ENCODE results near the gene CANT1.

The CANT1 gene

DNA sequence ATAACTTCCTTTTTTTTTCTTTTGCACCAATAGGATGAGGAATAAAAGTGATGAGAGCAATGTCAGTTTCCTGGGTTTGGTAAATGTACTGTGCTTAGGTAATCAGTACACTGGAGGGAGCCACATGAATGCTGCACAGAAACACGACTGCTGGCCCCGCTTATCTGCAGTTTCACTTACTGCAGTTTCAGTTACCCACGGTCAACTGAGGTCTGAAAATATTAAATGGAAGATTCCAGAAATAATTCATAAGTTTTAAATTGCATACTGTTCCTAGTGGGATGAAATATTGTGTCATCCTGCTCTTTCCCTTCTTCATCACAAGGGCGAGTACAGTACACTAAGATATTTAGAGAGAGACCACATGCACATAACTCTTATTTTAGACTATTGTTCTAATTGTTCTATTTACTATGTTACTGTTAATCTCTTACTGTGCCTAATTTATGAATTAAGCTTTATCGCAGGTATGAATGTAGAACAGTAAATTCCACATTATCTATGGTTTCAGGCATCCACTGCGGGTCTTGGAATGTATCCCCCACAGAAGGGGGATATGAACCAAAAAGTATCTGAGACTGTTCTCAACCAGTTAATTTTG lies 23.4 kb downstream of the CANT1 start:
- Histone ChIP-seq H3K9me3 (ENCODE audit: low read length) (no peaks in the 10 kb centered on the region), H3K27me3 (ENCODE audit: control insufficient read depth in 1 of 2, insufficient read depth in 2 of 2, low read length in 2 of 2) (no peaks in the 10 kb centered on the region), H3K9ac (ENCODE audit: low read length) (no peak overlapping the region), H3K36me3 (ENCODE audit: insufficient read depth, low read length) (peaks cover 6% of the 10 kb centered on the region), H3K27ac (ENCODE audit: low read depth, low read length) (peak overlapping the region; percentile 42), H3K4me3 (ENCODE audit: low read depth in 1 of 2, low read length in 2 of 2) (peak overlapping the region in 1 of 2 donors; percentile 47), H3K4me1 (ENCODE audit: insufficient read depth, low read length) (no peaks in the 10 kb centered on the region)

DNA sequence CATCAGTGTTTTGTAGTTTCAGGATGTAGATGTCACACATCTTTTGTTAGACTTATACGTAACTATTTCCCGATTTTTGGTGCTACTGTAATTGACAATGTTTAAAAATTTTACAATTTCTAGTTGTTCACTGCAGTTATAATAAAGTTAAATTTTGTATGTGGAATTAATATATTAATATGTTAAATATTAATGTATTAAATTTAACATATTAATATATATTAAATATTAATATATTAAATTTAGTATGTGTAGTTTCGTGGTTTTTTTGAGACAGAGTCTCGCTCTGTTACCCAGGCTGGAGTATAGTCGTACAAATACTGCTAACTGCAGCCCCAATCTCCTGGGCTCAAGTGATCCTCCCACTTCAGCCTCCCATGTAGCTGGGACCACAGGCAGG lies 24.2 kb downstream of the CANT1 start:
- Histone ChIP-seq H3K36me3 (ENCODE audit: insufficient read depth, low read length) (peaks cover under 1% of the 10 kb centered on the region), H3K9ac (ENCODE audit: low read length) (no peak overlapping the region), H3K27me3 (ENCODE audit: control insufficient read depth in 1 of 2, insufficient read depth in 2 of 2, low read length in 2 of 2) (no peaks in the 10 kb centered on the region), H3K9me3 (ENCODE audit: low read length) (no peaks in the 10 kb centered on the region), H3K27ac (ENCODE audit: low read depth, low read length) (no peak overlapping the region), H3K4me3 (ENCODE audit: low read depth in 1 of 2, low read length in 2 of 2) (no peak overlapping the region), H3K4me1 (ENCODE audit: insufficient read depth, low read length) (peaks cover under 1% of the 10 kb centered on the region)

- H3K27ac ChIP-seq (ENCODE audit: low read depth, low read length), result no peak overlapping the region
- H3K4me1 ChIP-seq (ENCODE audit: insufficient read depth, low read length), result peaks cover 39% of the 10 kb centered on the region
- no peaks in the 10 kb centered on the region for H3K36me3 ChIP-seq (ENCODE audit: insufficient read depth, low read length)
- no peaks in the 10 kb centered on the region for H3K9me3 ChIP-seq (ENCODE audit: low read length)
- no peak overlapping the region for H3K9ac ChIP-seq (ENCODE audit: low read length)
- no peaks in the 10 kb centered on the region for H3K27me3 ChIP-seq (ENCODE audit: control insufficient read depth in 1 of 2, insufficient read depth in 2 of 2, low read length in 2 of 2)
- H3K4me3 ChIP-seq (ENCODE audit: low read depth in 1 of 2, low read length in 2 of 2), result no peak overlapping the region
Observed at GRCh38 chr17:78981010-78981888, 28.3 kb downstream of the CANT1 start.

DNA sequence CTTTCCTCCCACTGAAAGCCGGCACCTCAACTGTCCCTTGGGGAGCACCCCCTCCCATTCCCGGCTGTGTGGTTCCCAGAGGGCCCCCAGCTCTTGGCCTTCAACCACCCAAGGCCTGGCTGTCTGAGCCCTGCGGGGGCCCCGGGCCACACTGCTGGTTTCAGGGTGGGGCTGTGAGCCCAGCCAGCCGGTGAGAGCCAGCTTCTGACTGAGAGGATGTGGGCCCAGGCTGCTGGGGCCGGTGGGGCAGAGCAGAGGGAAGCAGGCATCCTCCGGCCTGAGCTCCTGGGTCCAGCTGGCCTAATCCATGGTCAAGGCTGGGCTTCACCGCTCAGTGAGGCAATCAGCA lies 29.0 kb downstream of the CANT1 start:
- Histone ChIP-seq H3K9me3 (ENCODE audit: low read length) (no peaks in the 10 kb centered on the region), H3K27me3 (ENCODE audit: control insufficient read depth in 1 of 2, insufficient read depth in 2 of 2, low read length in 2 of 2) (no peaks in the 10 kb centered on the region), H3K4me3 (ENCODE audit: low read depth in 1 of 2, low read length in 2 of 2) (no peak overlapping the region), H3K4me1 (ENCODE audit: insufficient read depth, low read length) (peaks cover 44% of the 10 kb centered on the region), H3K9ac (ENCODE audit: low read length) (no peak overlapping the region), H3K36me3 (ENCODE audit: insufficient read depth, low read length) (no peaks in the 10 kb centered on the region), H3K27ac (ENCODE audit: low read depth, low read length) (peak overlapping the region; percentile 48)

GRCh38 chr17:78979780-78980623 lies 29.6 kb downstream of the CANT1 start, which contains the start of gene LGALS3BP:
TSS of gene LGALS3BP (minus strand) at chr17:78979923. CDS start at chr17:78977191, 2,732 bp downstream.
- Histone ChIP-seq H3K4me3 (ENCODE audit: low read depth in 1 of 2, low read length in 2 of 2) (peak within 1 kb of the TSS in 1 of 2 donors; percentile 52), H3K4me1 (ENCODE audit: insufficient read depth, low read length) (peaks cover 46% of the 10 kb centered on the region), H3K27me3 (ENCODE audit: control insufficient read depth in 1 of 2, insufficient read depth in 2 of 2, low read length in 2 of 2) (no peaks in the 10 kb centered on the region), H3K9ac (ENCODE audit: low read length) (peak within 1 kb of the TSS; percentile 5), H3K9me3 (ENCODE audit: low read length) (no peaks in the 10 kb centered on the region), H3K27ac (ENCODE audit: low read depth, low read length) (peak within 1 kb of the TSS; percentile 48), H3K36me3 (ENCODE audit: insufficient read depth, low read length) (no peaks in the 10 kb centered on the region)

DNA sequence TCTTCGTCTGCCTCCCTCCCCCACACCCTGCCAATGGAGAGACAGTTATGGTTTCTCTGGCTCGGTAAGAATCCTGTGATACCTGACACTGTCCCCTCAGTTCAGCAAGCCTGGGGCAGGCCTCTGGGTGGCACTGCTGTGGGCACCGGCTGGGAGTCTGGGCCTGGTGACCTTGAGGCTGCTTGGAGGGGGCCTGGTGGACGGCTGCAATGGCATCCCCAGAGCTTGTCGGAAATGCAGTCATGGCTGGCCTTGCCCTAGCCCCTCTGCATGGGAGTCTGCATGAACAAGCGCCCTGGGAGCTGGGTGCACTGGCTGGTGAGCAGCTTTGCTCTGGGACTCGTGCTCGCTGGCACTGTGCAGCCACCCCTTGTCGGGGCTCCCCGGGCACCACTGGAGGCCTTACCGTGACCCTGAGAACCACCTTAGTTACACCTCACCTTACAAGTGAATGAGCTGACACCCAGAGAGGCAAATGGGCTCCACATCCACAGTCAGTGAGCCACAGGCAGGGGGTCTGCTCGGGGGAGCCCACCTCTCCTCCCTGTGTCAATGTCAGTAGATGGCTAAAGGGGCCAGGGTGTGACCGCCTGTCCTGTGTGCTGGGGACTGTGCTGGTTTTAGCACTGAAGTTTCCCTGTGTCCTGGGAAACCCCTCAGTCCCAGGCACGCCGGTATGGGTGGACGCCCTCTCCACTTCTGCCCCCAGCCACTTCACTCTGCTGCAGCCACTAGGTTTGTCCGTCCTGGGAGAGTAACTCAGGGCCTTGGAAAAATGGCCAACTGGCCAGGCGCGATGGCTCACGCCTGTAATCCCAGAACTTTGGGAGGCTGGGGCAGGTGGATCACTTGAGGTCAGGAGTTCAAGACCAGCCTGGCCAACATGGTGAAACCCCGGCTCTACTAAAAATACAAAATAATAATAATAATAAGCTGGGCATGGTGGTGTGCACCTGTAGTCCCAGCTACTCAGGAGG lies 31.3 kb downstream of the CANT1 start:
- Histone ChIP-seq H3K27ac (ENCODE audit: low read depth, low read length) (no peak overlapping the region), H3K4me1 (ENCODE audit: insufficient read depth, low read length) (peaks cover 52% of the 10 kb centered on the region), H3K9ac (ENCODE audit: low read length) (no peak overlapping the region)

DNA sequence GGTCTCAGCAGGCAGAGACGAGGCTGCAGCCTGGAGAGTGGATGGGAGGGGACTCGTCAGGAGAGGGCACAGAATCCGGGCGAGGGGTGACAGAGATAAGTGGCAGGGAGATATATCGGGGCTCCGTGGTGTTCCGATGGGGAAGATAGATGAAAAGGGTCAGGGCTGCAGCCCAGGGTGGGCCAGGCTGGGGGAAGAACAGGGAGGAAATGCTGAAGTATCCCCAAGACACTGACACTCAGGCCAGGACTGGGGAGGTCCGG lies 32.0 kb downstream of the CANT1 start:
- peak overlapping the region in 1 of 2 donors; percentile 41 for H3K4me3 ChIP-seq (ENCODE audit: low read depth in 1 of 2, low read length in 2 of 2)

More for the DNA sequence above, 31.3 kb downstream of the CANT1 start:
- no peaks in the 10 kb centered on the region for H3K36me3 ChIP-seq (ENCODE audit: insufficient read depth, low read length)
- no peaks in the 10 kb centered on the region for H3K9me3 ChIP-seq (ENCODE audit: low read length)
- H3K27me3 ChIP-seq (ENCODE audit: control insufficient read depth in 1 of 2, insufficient read depth in 2 of 2, low read length in 2 of 2), result no peaks in the 10 kb centered on the region
- peak overlapping the region in 1 of 2 donors; percentile 41 for H3K4me3 ChIP-seq (ENCODE audit: low read depth in 1 of 2, low read length in 2 of 2)

GRCh38 chr17:78976907-78977680 lies 32.5 kb downstream of the CANT1 start:
- Histone ChIP-seq H3K9me3 (ENCODE audit: low read length) (no peaks in the 10 kb centered on the region), H3K36me3 (ENCODE audit: insufficient read depth, low read length) (no peaks in the 10 kb centered on the region), H3K27me3 (ENCODE audit: control insufficient read depth in 1 of 2, insufficient read depth in 2 of 2, low read length in 2 of 2) (no peaks in the 10 kb centered on the region), H3K9ac (ENCODE audit: low read length) (no peak overlapping the region), H3K27ac (ENCODE audit: low read depth, low read length) (no peak overlapping the region), H3K4me1 (ENCODE audit: insufficient read depth, low read length) (peaks cover 52% of the 10 kb centered on the region), H3K4me3 (ENCODE audit: low read depth in 1 of 2, low read length in 2 of 2) (no peak overlapping the region)

More for the DNA sequence above, 32.0 kb downstream of the CANT1 start:
- Histone ChIP-seq H3K36me3 (ENCODE audit: insufficient read depth, low read length) (no peaks in the 10 kb centered on the region), H3K4me1 (ENCODE audit: insufficient read depth, low read length) (peaks cover 52% of the 10 kb centered on the region), H3K27me3 (ENCODE audit: control insufficient read depth in 1 of 2, insufficient read depth in 2 of 2, low read length in 2 of 2) (no peaks in the 10 kb centered on the region), H3K9me3 (ENCODE audit: low read length) (no peaks in the 10 kb centered on the region), H3K9ac (ENCODE audit: low read length) (no peak overlapping the region), H3K27ac (ENCODE audit: low read depth, low read length) (peak overlapping the region; percentile 22)

GRCh38 chr17:78974635-78975591 lies 34.7 kb downstream of the CANT1 start:
- Histone ChIP-seq H3K27ac (ENCODE audit: low read depth, low read length) (peak overlapping the region; percentile 46), H3K27me3 (ENCODE audit: control insufficient read depth in 1 of 2, insufficient read depth in 2 of 2, low read length in 2 of 2) (no peaks in the 10 kb centered on the region), H3K4me3 (ENCODE audit: low read depth in 1 of 2, low read length in 2 of 2) (peak overlapping the region in 1 of 2 donors; percentile 41)

More at GRCh38 chr17:78974635-78975591, 34.7 kb downstream of the CANT1 start:
- H3K9me3 ChIP-seq (ENCODE audit: low read length), result no peaks in the 10 kb centered on the region
- H3K4me1 ChIP-seq (ENCODE audit: insufficient read depth, low read length), result peaks cover 56% of the 10 kb centered on the region
- H3K36me3 ChIP-seq (ENCODE audit: insufficient read depth, low read length), result no peaks in the 10 kb centered on the region
- no peak overlapping the region for H3K9ac ChIP-seq (ENCODE audit: low read length)

All from muscle layer of colon (tissue), 2 donors.